Kidney epithelial cell (primary cell): ENCODE measurements around the gene THADA. TPM values are rescaled to one million over a fixed set of nuclear protein-coding genes. Genes with fewer than 3 reads are reported as not detected.

Experiments used
- DNase-seq: peaks from one replicate; pipeline ENCODE4 v3.0.0-alpha.2; 2010; ENCODE audit warnings: low read depth
- H3K27me3 ChIP-seq: 2 replicates; pipeline ENCODE4 v1.6.0; 2011; ENCODE audit warnings: low read length; ENCODE audit not compliant: control insufficient read depth, insufficient read depth
- H3K36me3 ChIP-seq: 2 replicates; pipeline ENCODE4 v1.5.1; 2011; ENCODE audit warnings: low read length; ENCODE audit not compliant: control insufficient read depth, insufficient read depth
- H3K4me3 ChIP-seq: 2 replicates; pipeline ENCODE4 v1.5.1; 2011; ENCODE audit warnings: low read depth, mild to moderate bottlenecking, control low read depth, low read length
- total RNA-seq: library from RNA; depleted of rRNA; stranded (reverse); fragments of >200 nt; gene quantifications from 2 replicates; pipeline ENCODE4 v1.2.3, GENCODE V29; 2015
- TF ChIP-seq, protein P1 (sequence below): IDR thresholded peaks from 2 replicates; pipeline ENCODE4 v1.5.1; 2011; ENCODE audit warnings: mild to moderate bottlenecking, moderate library complexity, low read length, control low read depth, inconsistent platforms; ENCODE audit not compliant: insufficient read depth, poor library complexity, severe bottlenecking

Gene THADA
- total RNA-seq, 1 donor from 2014 or later, result 21.5 TPM

GRCh38 chr2:43402452-43402937, 193.3 kb downstream of the THADA start:
- Histone ChIP-seq H3K27me3 (no peaks in the 10 kb centered on the region), H3K36me3 (no peaks in the 10 kb centered on the region), H3K4me3 (no peak overlapping the region)
- no peak for DNase-seq
- TF ChIP-seq, protein P1, sequence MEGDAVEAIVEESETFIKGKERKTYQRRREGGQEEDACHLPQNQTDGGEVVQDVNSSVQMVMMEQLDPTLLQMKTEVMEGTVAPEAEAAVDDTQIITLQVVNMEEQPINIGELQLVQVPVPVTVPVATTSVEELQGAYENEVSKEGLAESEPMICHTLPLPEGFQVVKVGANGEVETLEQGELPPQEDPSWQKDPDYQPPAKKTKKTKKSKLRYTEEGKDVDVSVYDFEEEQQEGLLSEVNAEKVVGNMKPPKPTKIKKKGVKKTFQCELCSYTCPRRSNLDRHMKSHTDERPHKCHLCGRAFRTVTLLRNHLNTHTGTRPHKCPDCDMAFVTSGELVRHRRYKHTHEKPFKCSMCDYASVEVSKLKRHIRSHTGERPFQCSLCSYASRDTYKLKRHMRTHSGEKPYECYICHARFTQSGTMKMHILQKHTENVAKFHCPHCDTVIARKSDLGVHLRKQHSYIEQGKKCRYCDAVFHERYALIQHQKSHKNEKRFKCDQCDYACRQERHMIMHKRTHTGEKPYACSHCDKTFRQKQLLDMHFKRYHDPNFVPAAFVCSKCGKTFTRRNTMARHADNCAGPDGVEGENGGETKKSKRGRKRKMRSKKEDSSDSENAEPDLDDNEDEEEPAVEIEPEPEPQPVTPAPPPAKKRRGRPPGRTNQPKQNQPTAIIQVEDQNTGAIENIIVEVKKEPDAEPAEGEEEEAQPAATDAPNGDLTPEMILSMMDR, result no peak

DNA sequence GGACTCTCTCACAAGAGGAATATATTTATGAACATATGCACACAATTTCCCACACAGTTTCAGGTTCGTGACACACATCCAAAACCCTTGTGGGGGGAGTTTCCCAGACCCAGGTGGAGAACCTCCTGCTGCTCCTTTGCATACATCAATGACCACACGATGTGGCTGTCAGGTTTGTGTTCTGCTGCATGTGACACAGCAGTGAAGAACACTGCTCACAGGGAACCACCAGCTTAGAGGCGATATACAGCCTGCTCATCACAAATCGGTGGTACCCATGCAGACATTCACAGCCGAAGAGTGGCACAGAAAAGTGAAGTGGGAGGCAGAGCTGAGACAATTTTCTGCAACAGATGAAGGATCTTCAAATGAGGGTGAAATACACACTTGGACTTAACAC, 193.8 kb downstream of the THADA start:
- H3K27me3 ChIP-seq, result no peaks in the 10 kb centered on the region
- no peak overlapping the region for H3K4me3 ChIP-seq
- DNase-seq, result no peak
- H3K36me3 ChIP-seq, result no peaks in the 10 kb centered on the region
- TF ChIP-seq, protein P1, result no peak

DNA sequence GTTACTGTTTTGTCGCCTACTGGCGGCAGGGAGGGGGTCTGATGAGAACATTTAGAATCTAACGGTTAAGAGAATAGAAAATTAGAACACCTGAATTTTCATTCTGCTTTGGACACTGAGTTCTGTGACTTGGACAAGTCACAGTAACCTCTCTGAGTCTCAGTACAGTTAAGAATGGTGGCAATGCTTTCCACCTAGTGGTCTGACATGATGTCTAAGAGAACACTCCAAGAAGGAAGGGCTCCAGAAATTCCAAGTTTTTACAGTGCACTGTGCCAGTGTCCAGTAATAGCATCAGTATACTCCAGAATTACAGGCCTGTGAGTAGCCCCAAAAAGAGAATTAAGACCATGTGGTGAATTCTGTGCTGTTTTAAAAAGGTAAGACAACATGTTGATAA, 195.3 kb downstream of the THADA start:
- no peaks in the 10 kb centered on the region for H3K27me3 ChIP-seq
- TF ChIP-seq, protein P1, result no peak
- H3K4me3 ChIP-seq, result no peak overlapping the region
- no peaks in the 10 kb centered on the region for H3K36me3 ChIP-seq
- no peak for DNase-seq

GRCh38 chr2:43399515-43400264, 196.1 kb downstream of the THADA start:
- Histone ChIP-seq H3K4me3 (no peak overlapping the region), H3K36me3 (no peaks in the 10 kb centered on the region), H3K27me3 (no peaks in the 10 kb centered on the region)
- TF ChIP-seq, protein P1, result no peak
- DNase-seq, result no peak

GRCh38 chr2:43399098-43399497, 196.7 kb downstream of the THADA start:
- no peak overlapping the region for H3K4me3 ChIP-seq
- H3K36me3 ChIP-seq, result no peaks in the 10 kb centered on the region
- TF ChIP-seq, protein P1, result no peak
- no peak for DNase-seq
- H3K27me3 ChIP-seq, result no peaks in the 10 kb centered on the region

DNA sequence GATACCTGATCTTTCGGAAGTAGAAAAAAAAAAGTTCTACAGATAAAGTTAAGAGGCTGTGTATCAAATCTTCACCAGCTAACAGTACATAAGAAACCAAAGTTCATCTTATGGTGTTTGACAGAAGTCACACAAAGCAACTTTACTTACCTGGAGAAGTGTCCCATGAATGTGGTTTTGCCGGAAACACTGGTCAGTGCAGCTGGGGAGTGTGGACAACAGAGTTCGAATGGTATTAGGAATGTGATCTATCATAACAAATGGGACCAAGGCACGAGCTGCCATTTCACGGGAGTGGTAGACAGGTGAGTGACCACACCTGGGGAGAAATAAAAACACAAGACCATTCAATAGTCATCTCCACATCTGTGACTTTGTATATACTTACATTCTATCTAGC, 198.0 kb downstream of the THADA start:
- H3K4me3 ChIP-seq, result no peak overlapping the region
- no peaks in the 10 kb centered on the region for H3K27me3 ChIP-seq
- TF ChIP-seq, protein P1, result no peak
- no peak for DNase-seq
- no peaks in the 10 kb centered on the region for H3K36me3 ChIP-seq
